HEK293 (cell line): ENCODE results near the gene DISC1.

Experiments
- CTCF ChIA-PET: fragments of 350-600 bp; formaldehyde crosslinking; extraction: SDS; loops from one replicate; lab custom pipeline; 2021; ENCODE audit warnings: antibody characterized with exemption; lab: Yijun Ruan, JAX
- POLR2A ChIA-PET: fragments of 300-600 bp; formaldehyde crosslinking; extraction: SDS; loops from one replicate; lab custom pipeline; 2020; ENCODE audit warnings: antibody characterized with exemption, inconsistent platforms; lab: Yijun Ruan, JAX
- H3K27ac ChIP-seq: fragments of 200-500 bp; sonication (Bioruptor generic); 2 replicates; pipeline ENCODE4 v1.5.1; 2014; ENCODE audit warnings: low read depth, low read length, control low read depth, inconsistent platforms; ENCODE audit errors: extremely low read depth
- H3K36me3 ChIP-seq, 2 experiments: fragments of 200-500 bp in 1 of 2; sonication (Bioruptor generic) in 1 of 2; 1 replicate in 1 of 2; 2 replicates in 1 of 2; pipeline ENCODE4 v1.5.1; 2014 to 2017; ENCODE audit warnings: inconsistent platforms in 2 of 2, low read length in 2 of 2; ENCODE audit not compliant: control insufficient read depth in 2 of 2, insufficient read depth in 1 of 2
- H3K4me1 ChIP-seq: fragments of 200-500 bp; sonication (Bioruptor generic); 2 replicates; pipeline ENCODE4 v1.5.1; 2014; ENCODE audit warnings: mild to moderate bottlenecking, low read length, inconsistent platforms; ENCODE audit not compliant: control insufficient read depth, insufficient read depth
- H3K4me3 ChIP-seq: 2 replicates; pipeline ENCODE4 v1.5.1; 2011; ENCODE audit warnings: low read depth, mild to moderate bottlenecking, control low read depth, low read length, moderate library complexity
- H3K9me3 ChIP-seq: fragments of 200-500 bp; sonication (Bioruptor generic); 2 replicates; pipeline ENCODE4 v1.5.1; 2014; ENCODE audit warnings: low read depth, low read length, inconsistent platforms; ENCODE audit not compliant: control insufficient read depth, insufficient read depth
- PRDM10 ChIP-seq: fragments of 450-650 bp; formaldehyde crosslinking; IDR thresholded peaks from 2 replicates; pipeline ENCODE4 v1.5.1; 2016; ENCODE audit warnings: missing biosample characterization, missing genetic modification characterization
- PRDM4 ChIP-seq: fragments of 450-650 bp; formaldehyde crosslinking; IDR thresholded peaks from 2 replicates; pipeline ENCODE4 v1.5.1; 2017; ENCODE audit warnings: missing biosample characterization, missing genetic modification characterization
- SP7 ChIP-seq: fragments of 450-650 bp; formaldehyde crosslinking; IDR thresholded peaks from 2 replicates; pipeline ENCODE4 v1.5.1; 2016; ENCODE audit warnings: missing biosample characterization, missing genetic modification characterization
- TSHZ1 ChIP-seq: fragments of 450-650 bp; formaldehyde crosslinking; IDR thresholded peaks from 2 replicates; pipeline ENCODE4 v1.5.1; 2016; ENCODE audit warnings: missing biosample characterization, missing genetic modification characterization, borderline replicate concordance
- ZBTB48 ChIP-seq: fragments of 450-650 bp; formaldehyde crosslinking; IDR thresholded peaks from 2 replicates; pipeline ENCODE4 v1.5.1; 2016; ENCODE audit warnings: missing biosample characterization, missing genetic modification characterization
- ZBTB49 ChIP-seq: fragments of 450-650 bp; formaldehyde crosslinking; IDR thresholded peaks from 2 replicates; pipeline ENCODE4 v1.5.1; 2016; ENCODE audit warnings: missing biosample characterization, missing genetic modification characterization, low read depth
- ZEB2 ChIP-seq: fragments of 450-650 bp; formaldehyde crosslinking; IDR thresholded peaks from 2 replicates; pipeline ENCODE4 v1.5.1; 2016; ENCODE audit warnings: missing biosample characterization, missing genetic modification characterization
- ZNF112 ChIP-seq: fragments of 450-650 bp; formaldehyde crosslinking; IDR thresholded peaks from 2 replicates; pipeline ENCODE4 v1.5.0; 2017; ENCODE audit warnings: missing biosample characterization, missing genetic modification characterization
- ZNF121 ChIP-seq: fragments of 450-650 bp; formaldehyde crosslinking; IDR thresholded peaks from 2 replicates; pipeline ENCODE4 v1.5.1; 2016; ENCODE audit warnings: missing biosample characterization, missing genetic modification characterization
- ZNF138 ChIP-seq: fragments of 450-650 bp; formaldehyde crosslinking; IDR thresholded peaks from 2 replicates; pipeline ENCODE4 v1.5.1; 2016; ENCODE audit warnings: missing biosample characterization, missing genetic modification characterization, borderline replicate concordance
- ZNF280D ChIP-seq: fragments of 450-650 bp; formaldehyde crosslinking; IDR thresholded peaks from 2 replicates; pipeline ENCODE4 v1.5.1; 2016; ENCODE audit warnings: missing biosample characterization, missing genetic modification characterization
- ZNF555 ChIP-seq: fragments of 450-650 bp; formaldehyde crosslinking; conservative IDR thresholded peaks from 2 replicates; pipeline ENCODE4 v1.5.1; 2017; ENCODE audit warnings: missing biosample characterization, mild to moderate bottlenecking, missing genetic modification characterization, inconsistent platforms
- ZNF623 ChIP-seq: fragments of 450-650 bp; formaldehyde crosslinking; IDR thresholded peaks from 2 replicates; pipeline ENCODE4 v1.5.1; 2016; ENCODE audit warnings: missing biosample characterization, missing genetic modification characterization
- ZNF701 ChIP-seq: fragments of 450-650 bp; formaldehyde crosslinking; IDR thresholded peaks from 2 replicates; pipeline ENCODE4 v1.5.1; 2016; ENCODE audit warnings: missing biosample characterization, missing genetic modification characterization
- ZNF776 ChIP-seq: fragments of 450-650 bp; formaldehyde crosslinking; IDR thresholded peaks from 2 replicates; pipeline ENCODE4 v1.5.0; 2017; ENCODE audit warnings: missing biosample characterization, missing genetic modification characterization, borderline replicate concordance

Gene DISC1

GRCh38 chr1:231699784-231700183 is 73.2 kb downstream of the DISC1 start (continued):
- no peak for TF ChIP-seq TSHZ1 (tag by site-specific recombination)
- no peak for TF ChIP-seq PRDM10
- TF ChIP-seq ZNF623 (tag by site-specific recombination): no peak
- no peak for TF ChIP-seq ZBTB48 (tag by site-specific recombination)

GRCh38 chr1:231701306-231701705 is 74.7 kb downstream of the DISC1 start:
- Histone ChIP-seq H3K9me3 (no peaks in the 10 kb centered on the region), H3K4me1 (peaks cover 7% of the 10 kb centered on the region; the same call in 1 of the 2 replicates), H3K27ac (no peak overlapping the region), H3K36me3 (no peaks in the 10 kb centered on the region), H3K4me3 (no peak overlapping the region)
- POLR2A ChIA-PET: no interaction called here
- no peak for TF ChIP-seq ZBTB49 (tag by site-specific recombination)
- no peak for TF ChIP-seq ZNF121 (tag by site-specific recombination)
- no peak for TF ChIP-seq ZNF112 (tag by site-specific recombination)
- TF ChIP-seq ZBTB48 (tag by site-specific recombination): no peak
- no peak for TF ChIP-seq ZEB2 (tag by site-specific recombination)
- TF ChIP-seq PRDM4 (tag by site-specific recombination): no peak
- TF ChIP-seq ZNF555 (tag by site-specific recombination): no peak
- TF ChIP-seq SP7 (tag by site-specific recombination): no peak
- TF ChIP-seq ZNF138 (tag by site-specific recombination): no peak
- no peak for TF ChIP-seq ZNF701 (tag by site-specific recombination)
- TF ChIP-seq ZNF776 (tag by site-specific recombination): no peak
- TF ChIP-seq ZNF280D: no peak
- CTCF ChIA-PET: no interaction called here
